ENCODE data around the gene TMEM217.

DNA sequence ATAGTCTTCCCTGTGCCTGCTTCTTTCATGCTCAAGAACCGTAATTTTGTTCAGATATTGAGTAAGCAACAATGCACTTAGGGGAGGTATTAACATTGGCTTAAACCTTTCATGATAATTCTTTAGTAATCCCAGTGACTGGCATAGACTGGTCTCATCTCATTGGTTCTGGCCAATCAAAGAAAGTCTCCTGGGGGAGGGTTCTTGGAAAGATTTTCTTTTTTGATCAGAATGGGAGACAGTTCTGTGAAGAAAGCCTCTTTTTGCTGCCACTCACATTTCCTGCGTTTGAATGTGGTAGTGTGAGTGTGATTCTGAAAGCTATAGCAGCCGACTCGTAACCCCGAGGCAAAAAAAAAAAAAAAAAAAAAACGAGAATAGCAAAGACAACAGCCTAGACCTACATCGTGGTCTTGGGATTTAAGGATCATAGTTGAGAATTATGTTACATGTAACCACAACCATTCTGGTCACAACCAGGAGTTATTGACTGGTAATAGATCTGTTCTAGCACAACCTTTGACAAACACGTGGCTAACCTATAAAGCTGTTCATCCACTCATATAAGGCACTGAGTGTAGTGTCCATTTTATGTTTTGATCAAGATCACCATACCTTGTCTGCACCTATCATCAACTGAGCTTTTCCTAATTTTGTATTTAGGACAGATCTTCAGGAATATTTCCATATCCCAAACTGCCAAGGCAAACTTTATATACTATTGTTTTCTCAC is 15.1 kb upstream of the TMEM217 start:
- TF ChIP-seq BHLHE40 (IDR thresholded peaks at IDR 0.05; ENCODE audit: low read depth, low read length): no peak
- TF ChIP-seq, protein P1, sequence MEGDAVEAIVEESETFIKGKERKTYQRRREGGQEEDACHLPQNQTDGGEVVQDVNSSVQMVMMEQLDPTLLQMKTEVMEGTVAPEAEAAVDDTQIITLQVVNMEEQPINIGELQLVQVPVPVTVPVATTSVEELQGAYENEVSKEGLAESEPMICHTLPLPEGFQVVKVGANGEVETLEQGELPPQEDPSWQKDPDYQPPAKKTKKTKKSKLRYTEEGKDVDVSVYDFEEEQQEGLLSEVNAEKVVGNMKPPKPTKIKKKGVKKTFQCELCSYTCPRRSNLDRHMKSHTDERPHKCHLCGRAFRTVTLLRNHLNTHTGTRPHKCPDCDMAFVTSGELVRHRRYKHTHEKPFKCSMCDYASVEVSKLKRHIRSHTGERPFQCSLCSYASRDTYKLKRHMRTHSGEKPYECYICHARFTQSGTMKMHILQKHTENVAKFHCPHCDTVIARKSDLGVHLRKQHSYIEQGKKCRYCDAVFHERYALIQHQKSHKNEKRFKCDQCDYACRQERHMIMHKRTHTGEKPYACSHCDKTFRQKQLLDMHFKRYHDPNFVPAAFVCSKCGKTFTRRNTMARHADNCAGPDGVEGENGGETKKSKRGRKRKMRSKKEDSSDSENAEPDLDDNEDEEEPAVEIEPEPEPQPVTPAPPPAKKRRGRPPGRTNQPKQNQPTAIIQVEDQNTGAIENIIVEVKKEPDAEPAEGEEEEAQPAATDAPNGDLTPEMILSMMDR (conservative IDR thresholded peaks at IDR 0.05; ENCODE audit: low read depth, low read length): no peak
- TF ChIP-seq RCOR1 (IDR thresholded peaks at IDR 0.05; ENCODE audit: insufficient replicate concordance, low read length): no peak
- TF ChIP-seq RAD21 (IDR thresholded peaks at IDR 0.05; ENCODE audit: low read length): no peak
- TF ChIP-seq POLR2A (IDR thresholded peaks at IDR 0.05; ENCODE audit: low read depth, low read length): no peak
- no peak for TF ChIP-seq MXI1 (IDR thresholded peaks at IDR 0.05; ENCODE audit: borderline replicate concordance, low read depth, low read length)
- TF ChIP-seq CEBPB (IDR thresholded peaks at IDR 0.05; ENCODE audit: low read depth, low read length): no peak
- no peak for TF ChIP-seq CHD1 (IDR thresholded peaks at IDR 0.05; ENCODE audit: low read depth, low read length)
- TF ChIP-seq, protein P2, sequence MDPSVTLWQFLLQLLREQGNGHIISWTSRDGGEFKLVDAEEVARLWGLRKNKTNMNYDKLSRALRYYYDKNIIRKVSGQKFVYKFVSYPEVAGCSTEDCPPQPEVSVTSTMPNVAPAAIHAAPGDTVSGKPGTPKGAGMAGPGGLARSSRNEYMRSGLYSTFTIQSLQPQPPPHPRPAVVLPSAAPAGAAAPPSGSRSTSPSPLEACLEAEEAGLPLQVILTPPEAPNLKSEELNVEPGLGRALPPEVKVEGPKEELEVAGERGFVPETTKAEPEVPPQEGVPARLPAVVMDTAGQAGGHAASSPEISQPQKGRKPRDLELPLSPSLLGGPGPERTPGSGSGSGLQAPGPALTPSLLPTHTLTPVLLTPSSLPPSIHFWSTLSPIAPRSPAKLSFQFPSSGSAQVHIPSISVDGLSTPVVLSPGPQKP (IDR thresholded peaks at IDR 0.05; ENCODE audit: borderline replicate concordance, low read depth, low read length): no peak
- no peak for TF ChIP-seq RFX5 (IDR thresholded peaks at IDR 0.05; ENCODE audit: low read depth, low read length)
- no peak for TF ChIP-seq MAFK (IDR thresholded peaks at IDR 0.05; ENCODE audit: low read depth, low read length)
- TF ChIP-seq, protein P3, sequence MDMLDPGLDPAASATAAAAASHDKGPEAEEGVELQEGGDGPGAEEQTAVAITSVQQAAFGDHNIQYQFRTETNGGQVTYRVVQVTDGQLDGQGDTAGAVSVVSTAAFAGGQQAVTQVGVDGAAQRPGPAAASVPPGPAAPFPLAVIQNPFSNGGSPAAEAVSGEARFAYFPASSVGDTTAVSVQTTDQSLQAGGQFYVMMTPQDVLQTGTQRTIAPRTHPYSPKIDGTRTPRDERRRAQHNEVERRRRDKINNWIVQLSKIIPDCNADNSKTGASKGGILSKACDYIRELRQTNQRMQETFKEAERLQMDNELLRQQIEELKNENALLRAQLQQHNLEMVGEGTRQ (IDR thresholded peaks at IDR 0.05; ENCODE audit: low read depth, low read length): no peak

All from IMR-90 (cell line).